Measurements from ENCODE around the gene MFN2.
"Not testable (repeated sequence)": the region's sequence is repeated elsewhere in the genome, so short reads cannot be mapped to it uniquely, and the experiment has no call there.

MFN2 gene

DNA sequence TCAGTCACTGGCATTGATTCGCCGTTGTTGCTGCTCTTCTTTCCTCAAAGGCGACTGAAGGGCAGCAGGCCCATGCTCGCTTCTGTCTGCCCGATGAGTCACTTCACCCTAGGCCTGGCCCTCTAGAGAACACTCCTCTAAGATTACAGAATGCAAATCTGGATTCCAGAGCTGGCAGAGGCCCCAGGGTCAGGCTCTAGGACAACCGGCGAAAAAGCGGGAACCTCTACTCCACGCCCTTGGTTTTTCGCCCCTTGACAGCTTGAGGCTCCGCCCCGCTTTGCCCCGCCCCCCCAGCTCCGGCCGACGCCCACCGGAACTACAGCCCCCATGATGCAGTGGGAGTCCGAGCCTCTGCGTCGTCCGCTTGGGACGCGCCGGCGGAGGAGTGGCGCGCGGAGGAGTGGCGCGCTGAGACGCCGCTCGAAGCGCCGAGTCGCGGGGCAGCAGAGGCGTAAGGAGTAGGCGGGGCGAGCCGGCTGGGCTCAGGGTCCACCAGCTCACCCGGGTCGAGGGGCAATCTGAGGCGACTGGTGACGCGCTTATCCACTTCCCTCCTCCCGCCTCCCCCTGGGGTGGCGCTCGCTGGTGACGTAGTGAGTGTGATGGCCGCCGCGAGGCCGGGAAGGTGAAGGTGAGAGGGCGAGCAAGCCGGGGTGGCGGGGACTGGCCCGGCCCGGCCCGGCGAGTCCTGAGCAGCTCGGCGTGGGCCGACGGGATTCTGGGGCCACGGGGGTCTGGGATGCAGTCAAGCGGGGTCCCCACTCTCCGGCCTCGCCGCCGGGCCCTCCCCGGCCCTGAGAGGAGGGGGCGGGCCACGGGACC lies at the start of gene MFN2:
Gene MFN2, plus strand, starts transcription at position 594 of the 825 bp plus-strand sequence. CDS start 8,725 bp downstream, outside the sequence.
- peak within 1 kb of the TSS; percentile 98 for H3K27ac Mint-ChIP-seq
- peaks cover 35% of the 10 kb centered on the region for H3K4me1 Mint-ChIP-seq (ENCODE audit: low read depth)
- no peaks in the 10 kb centered on the region for H3K27me3 Mint-ChIP-seq (ENCODE audit: low read depth)
- H3K4me3 Mint-ChIP-seq = peak within 1 kb of the TSS; percentile 98
- no peaks in the 10 kb centered on the region for H3K9me3 Mint-ChIP-seq
- H3K36me3 Mint-ChIP-seq (ENCODE audit: low read depth) = peaks cover 23% of the 10 kb centered on the region

DNA sequence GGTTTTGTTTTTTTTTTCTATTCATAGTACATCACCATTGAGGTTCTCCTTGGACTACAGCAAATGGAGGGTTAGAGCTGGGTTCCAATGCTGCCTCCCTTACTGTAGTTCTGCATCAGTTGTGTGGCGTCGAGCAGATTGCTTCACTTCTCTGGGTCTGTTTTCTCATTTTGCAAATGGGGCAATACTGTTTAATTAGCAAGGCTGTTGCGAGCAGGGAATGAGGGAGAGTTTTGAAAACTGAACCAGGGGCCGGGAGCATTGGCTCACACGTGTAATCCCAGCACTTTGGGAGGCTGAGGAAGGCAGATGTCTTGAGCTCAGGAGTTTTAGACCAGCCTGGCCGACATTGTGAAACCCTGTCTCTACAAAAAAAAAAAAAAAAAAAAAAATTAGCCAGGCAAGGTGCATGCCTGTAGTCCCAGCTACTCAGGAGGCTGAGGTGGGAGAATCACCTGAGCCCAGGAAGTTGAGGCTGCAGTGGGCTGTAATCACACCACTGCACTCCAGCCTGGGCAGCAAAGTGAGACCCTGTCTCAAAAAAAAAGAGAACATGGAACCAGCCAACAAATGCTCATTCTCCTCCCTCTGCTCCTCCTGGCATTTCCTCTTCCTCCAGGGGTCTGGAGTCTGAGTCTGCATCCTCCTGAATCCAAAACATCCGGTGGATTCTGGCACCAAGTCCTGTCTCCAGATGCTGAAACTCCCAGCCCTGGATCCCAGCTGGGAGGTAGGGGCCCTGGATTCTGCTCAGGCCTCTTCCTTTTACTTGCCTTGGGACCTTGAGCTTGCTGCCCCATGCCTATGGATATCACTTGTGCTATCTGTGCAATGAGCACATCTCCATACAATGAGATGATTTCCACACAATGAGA lies 49.4 kb upstream of the MFN2 start:
- Mint-ChIP-seq H3K4me3 (no peak overlapping the region), H3K4me1 (ENCODE audit: low read depth) (peaks cover 7% of the 10 kb centered on the region), H3K27ac (no peak overlapping the region), H3K36me3 (ENCODE audit: low read depth) (no peaks in the 10 kb centered on the region), H3K27me3 (ENCODE audit: low read depth) (no peaks in the 10 kb centered on the region), H3K9me3 (no peaks in the 10 kb centered on the region)

DNA sequence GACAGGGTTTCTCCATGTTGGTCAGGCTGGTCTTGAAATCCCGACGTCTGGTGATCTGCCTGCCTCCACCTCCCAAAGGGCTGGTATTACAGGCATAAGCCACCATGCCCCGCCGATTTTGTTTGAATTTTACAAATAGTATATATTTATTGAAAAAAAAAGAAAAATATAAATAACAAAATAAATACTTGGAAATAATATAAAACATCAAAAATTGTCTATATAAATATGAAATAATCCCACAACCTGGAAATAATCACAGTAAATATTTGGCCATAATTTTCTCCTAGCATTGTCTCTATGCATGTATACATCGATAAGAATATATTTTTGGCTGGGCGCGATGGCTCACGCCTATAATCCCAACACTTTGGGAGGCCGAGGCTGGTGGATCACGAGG lies 48.4 kb upstream of the MFN2 start:
- no peaks in the 10 kb centered on the region for H3K36me3 Mint-ChIP-seq (ENCODE audit: low read depth)
- no peak overlapping the region for H3K4me3 Mint-ChIP-seq
- H3K4me1 Mint-ChIP-seq (ENCODE audit: low read depth) = peaks cover 4% of the 10 kb centered on the region
- H3K27ac Mint-ChIP-seq = no peak overlapping the region
- H3K9me3 Mint-ChIP-seq = no peaks in the 10 kb centered on the region
- H3K27me3 Mint-ChIP-seq (ENCODE audit: low read depth) = no peaks in the 10 kb centered on the region

DNA sequence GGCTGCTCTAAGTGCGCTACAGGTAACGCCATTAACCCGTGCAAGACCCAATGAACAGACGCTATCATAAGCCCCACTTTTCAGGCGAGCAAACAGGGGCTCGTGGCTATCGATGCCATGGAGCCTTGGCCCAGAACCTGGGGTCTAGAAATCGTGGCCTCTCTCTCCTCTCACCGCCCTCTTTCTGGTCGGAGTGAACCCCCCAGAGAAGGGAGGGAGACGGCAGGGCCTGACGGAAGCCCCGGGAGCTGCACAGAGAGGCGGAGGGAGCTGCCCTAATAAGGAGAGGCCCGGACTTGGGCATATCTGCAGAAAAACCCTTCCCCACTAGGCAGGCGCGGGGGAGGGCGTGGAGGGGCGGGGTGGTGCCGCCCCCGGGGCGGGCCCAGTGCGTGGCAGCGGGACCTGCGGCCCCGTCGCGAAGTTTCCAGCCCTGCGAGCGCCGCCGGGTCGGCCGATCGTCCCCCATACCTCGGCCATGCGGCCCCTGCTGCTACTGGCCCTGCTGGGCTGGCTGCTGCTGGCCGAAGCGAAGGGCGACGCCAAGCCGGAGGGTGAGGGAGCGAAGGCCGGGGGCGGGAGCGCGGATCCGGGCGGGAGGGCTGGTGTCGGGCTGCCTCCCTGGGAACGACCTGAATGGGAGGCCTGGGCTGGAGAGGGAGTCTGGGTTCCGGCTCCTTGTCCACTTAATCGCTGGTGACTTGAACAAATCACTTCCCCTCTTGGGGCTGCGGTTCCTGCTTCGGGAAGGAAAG lies 45.8 kb upstream of the MFN2 start, which contains the start of gene PLOD1:
Gene PLOD1, plus strand, starts transcription at position 416 of the 755 bp plus-strand sequence. Its CDS starts 63 bp downstream, at position 479.
- peaks cover 1% of the 10 kb centered on the region for H3K36me3 Mint-ChIP-seq (ENCODE audit: low read depth)
- H3K9me3 Mint-ChIP-seq = no peaks in the 10 kb centered on the region

DNA sequence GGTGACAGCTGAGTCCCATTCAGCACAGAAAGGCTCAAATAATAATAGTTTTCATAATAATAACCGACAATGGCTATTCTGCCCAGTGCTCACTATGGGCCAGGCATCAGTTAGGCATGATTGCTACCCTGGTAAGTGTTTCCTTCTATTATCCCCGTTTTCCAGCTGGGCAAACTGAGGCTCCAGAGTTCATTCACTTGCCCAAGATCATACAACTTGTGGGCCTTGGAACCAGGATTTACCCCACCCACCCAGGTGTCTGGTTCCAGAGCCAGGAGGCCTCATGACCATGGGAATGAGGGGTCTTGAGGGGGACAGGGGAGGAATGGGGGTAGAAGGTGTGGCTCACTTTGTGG lies 45.2 kb upstream of the MFN2 start:
- Mint-ChIP-seq H3K27me3 (ENCODE audit: low read depth) (no peaks in the 10 kb centered on the region), H3K36me3 (ENCODE audit: low read depth) (peaks cover 1% of the 10 kb centered on the region), H3K4me1 (ENCODE audit: low read depth) (peaks cover 4% of the 10 kb centered on the region), H3K27ac (peak overlapping the region; percentile 36), H3K4me3 (peak overlapping the region; percentile 76), H3K9me3 (no peaks in the 10 kb centered on the region)

More for the DNA sequence above, 45.8 kb upstream of the MFN2 start, which contains the start of gene PLOD1:
- Mint-ChIP-seq H3K27me3 (ENCODE audit: low read depth) (no peaks in the 10 kb centered on the region), H3K27ac (peak within 1 kb of the TSS; percentile 68), H3K4me3 (peak within 1 kb of the TSS; percentile 76), H3K4me1 (ENCODE audit: low read depth) (peaks cover 4% of the 10 kb centered on the region)

DNA sequence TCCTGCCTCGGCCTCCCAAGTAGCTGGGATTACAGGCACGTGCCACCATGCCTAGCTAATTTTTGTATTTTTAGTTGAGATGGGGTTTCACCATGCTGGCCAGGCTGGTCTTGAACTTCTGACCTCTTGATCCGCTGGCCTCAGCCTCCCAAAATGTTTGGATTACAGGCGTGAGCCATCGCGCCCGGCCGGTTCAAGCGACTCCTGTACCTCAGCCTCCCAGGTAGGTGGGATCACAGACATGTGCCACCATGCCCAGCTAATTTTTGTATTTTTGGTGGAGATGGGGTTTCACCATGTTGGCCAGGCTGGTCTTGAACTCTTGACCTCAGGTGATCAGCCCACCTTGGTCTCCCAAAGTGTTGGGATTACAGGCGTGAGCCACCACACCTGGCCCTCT lies 44.5 kb upstream of the MFN2 start:
- not testable (repeated sequence) for H3K9me3 Mint-ChIP-seq; H3K4me3 Mint-ChIP-seq; H3K27ac Mint-ChIP-seq; H3K36me3 Mint-ChIP-seq (ENCODE audit: low read depth); H3K27me3 Mint-ChIP-seq (ENCODE audit: low read depth); H3K4me1 Mint-ChIP-seq (ENCODE audit: low read depth)

DNA sequence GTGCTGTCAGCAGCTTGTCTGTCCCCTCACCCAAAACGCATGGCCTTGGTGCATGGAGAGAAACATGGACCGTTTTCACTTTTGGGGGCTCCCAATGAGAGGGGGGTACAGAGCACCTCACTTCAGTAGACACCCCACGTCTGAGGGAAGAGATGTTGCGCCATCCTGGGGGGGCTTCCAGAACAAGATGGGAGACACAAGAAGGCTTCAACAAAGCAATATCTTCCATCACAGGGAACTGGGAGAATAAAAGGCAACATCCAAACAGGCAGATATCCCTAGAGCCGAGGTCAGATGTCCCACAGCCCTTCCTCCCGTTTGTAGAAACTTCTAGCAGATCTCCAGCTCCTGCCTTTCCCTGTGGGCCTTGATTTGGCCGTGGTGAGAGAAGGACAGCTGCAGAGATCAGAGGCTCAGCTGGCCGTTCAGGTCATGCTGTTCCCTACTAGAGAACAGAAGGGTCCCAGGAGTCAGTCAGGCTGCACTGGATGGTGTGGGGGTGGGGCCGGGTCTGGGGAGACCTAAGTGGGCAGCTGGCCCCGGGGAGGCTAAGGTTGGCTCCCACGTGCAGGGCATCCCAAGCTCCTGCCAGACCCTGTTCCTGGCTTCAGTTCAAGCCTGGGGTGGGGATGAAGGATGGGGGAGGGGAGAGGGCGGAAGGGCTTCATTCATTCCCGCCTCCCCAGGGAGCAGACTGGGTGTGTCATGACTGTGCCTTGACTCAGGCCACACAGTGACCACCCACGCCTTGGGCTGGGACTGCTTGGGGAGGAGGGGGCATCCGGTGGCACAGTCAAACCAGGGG lies 41.3 kb upstream of the MFN2 start:
- no peaks in the 10 kb centered on the region for H3K27me3 Mint-ChIP-seq (ENCODE audit: low read depth)
- H3K4me1 Mint-ChIP-seq (ENCODE audit: low read depth) = peaks cover 6% of the 10 kb centered on the region
- peaks cover 1% of the 10 kb centered on the region for H3K36me3 Mint-ChIP-seq (ENCODE audit: low read depth)
- H3K4me3 Mint-ChIP-seq = no peak overlapping the region
- H3K9me3 Mint-ChIP-seq = no peaks in the 10 kb centered on the region
- H3K27ac Mint-ChIP-seq = no peak overlapping the region

DNA sequence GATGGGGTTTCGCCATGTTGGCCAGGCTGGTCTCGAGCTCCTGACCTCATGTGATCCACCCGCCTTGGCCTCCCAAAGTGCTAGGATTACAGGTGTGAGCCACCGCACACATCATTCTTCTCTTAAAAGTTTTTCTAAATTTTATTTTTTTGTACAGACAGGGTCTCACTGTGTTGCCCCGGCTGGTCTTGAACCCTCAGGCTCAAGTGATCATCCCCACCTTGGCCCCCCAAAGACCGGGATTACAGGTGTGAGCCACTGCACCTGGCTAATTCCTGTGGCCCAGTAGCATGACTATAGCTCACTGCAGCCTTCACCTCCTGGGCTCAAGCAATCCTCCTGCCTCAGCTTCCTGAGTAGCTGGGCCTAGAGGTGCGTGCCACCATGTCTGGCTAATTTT lies 40.5 kb upstream of the MFN2 start:
- H3K36me3 Mint-ChIP-seq (ENCODE audit: low read depth); H3K4me3 Mint-ChIP-seq; H3K4me1 Mint-ChIP-seq (ENCODE audit: low read depth); H3K27ac Mint-ChIP-seq; H3K9me3 Mint-ChIP-seq; H3K27me3 Mint-ChIP-seq (ENCODE audit: low read depth): not testable (repeated sequence)

DNA sequence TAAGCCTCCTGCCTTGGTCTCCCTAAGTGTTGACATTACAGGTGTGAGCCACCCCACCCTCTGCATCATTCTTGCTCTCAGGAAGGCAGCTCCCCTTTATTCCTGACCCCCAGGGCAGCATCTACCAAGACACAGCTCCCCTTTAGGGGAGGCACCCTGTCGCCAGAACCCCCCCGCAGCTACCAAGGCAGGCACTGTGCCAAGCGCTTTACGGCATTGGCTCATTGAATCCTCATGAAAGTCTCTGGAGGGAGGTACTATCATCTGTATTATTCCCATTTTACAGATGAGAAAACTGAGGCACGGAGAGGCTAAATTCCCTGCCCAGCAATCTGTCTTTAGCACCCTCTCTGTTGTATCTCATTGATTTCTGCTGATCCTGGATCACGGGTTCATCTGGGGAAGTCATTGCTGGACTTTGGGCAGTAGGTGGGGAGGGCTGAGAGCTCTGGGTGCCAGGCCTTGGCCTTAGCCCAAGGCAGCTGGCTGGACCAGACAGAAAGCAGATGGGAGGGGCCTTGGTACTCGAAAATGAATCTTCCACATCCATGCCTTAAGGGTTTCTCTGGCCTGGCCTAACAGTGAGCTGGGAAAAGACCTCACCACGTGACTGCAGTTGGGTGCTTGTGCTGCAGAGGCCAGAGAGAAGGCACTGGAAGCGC lies 39.9 kb upstream of the MFN2 start:
- H3K36me3 Mint-ChIP-seq (ENCODE audit: low read depth) = peaks cover 3% of the 10 kb centered on the region
- H3K27ac Mint-ChIP-seq = no peak overlapping the region
- no peak overlapping the region for H3K4me3 Mint-ChIP-seq

DNA sequence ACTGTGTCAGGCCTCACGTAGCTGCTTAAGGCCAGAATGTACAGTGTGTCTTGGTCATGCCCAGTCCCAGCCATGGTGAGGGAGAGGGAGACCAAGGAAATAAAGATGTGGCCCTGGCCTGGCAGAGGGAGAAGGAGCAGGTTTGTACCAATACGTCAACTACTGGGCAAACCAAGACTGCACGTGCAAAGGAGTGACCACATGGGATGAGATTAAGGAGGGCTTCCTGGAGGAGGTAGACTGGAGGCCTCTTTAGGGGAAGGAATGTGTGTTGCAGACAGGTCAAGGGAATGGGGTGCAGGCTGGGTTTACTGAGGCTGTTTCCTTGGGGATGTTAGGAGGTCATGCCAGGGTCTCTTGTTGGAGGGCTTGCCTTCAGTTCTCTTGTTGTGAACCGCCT lies 38.0 kb upstream of the MFN2 start:
- peaks cover 9% of the 10 kb centered on the region for H3K36me3 Mint-ChIP-seq (ENCODE audit: low read depth)
- no peak overlapping the region for H3K4me3 Mint-ChIP-seq
- H3K9me3 Mint-ChIP-seq = peaks cover 6% of the 10 kb centered on the region

More for the DNA sequence above, 39.9 kb upstream of the MFN2 start:
- peaks cover 2% of the 10 kb centered on the region for H3K4me1 Mint-ChIP-seq (ENCODE audit: low read depth)
- no peaks in the 10 kb centered on the region for H3K9me3 Mint-ChIP-seq
- no peaks in the 10 kb centered on the region for H3K27me3 Mint-ChIP-seq (ENCODE audit: low read depth)

DNA sequence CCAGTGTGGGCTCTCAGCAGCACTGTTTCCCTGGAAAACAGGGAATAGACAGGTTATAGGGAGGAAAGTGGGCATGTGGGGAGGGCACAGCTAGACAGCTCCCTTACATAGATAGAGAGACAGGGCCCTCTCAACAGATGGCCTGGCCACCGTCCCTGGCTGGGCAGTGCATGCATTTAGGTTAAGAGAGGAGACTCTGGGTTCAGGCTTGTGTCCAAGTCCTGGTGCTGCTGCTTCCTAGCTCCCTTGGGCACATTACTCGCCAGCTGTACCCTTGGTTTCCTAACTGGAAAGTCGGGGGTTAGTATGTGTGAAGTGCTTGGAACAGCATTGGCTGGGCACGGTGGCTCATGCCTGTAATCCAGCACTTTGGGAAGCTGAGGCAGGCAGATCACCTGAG lies 36.6 kb upstream of the MFN2 start:
- H3K36me3 Mint-ChIP-seq (ENCODE audit: low read depth) = peaks cover 10% of the 10 kb centered on the region
- H3K4me1 Mint-ChIP-seq (ENCODE audit: low read depth) = peaks cover 2% of the 10 kb centered on the region
- peaks cover 6% of the 10 kb centered on the region for H3K9me3 Mint-ChIP-seq
- H3K27me3 Mint-ChIP-seq (ENCODE audit: low read depth) = no peaks in the 10 kb centered on the region
- H3K27ac Mint-ChIP-seq = no peak overlapping the region
- H3K4me3 Mint-ChIP-seq = no peak overlapping the region

More for the DNA sequence above, 38.0 kb upstream of the MFN2 start:
- no peak overlapping the region for H3K27ac Mint-ChIP-seq
- no peaks in the 10 kb centered on the region for H3K27me3 Mint-ChIP-seq (ENCODE audit: low read depth)
- peaks cover 2% of the 10 kb centered on the region for H3K4me1 Mint-ChIP-seq (ENCODE audit: low read depth)

DNA sequence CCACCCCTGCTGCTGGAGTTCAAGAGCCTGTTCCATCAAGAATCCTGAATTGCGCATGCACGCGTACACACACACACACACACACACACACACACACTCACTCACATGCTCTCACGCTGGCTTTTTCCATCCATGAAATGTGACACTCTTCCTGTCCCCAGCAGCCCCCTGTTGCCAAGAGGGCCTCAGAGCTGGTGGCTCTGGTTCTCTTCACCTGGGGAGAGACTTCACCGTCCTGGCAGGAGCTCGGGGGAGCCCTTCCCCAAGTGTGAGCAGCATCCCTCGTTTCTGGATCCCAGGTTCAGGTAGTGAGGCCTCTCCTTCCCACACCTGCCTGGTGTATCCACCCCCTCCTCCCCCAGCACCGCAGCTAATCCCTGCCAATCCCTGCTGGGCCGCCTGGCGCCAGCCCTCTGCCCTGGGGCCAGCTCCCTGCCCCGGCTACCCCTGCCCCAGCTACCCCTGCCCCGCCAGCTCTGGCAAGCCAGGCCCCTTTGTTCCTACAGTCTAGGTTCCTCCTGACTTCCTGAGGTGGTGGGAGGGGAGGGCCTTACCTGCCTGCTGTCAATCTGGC lies 35.8 kb upstream of the MFN2 start:
- no peaks in the 10 kb centered on the region for H3K27me3 Mint-ChIP-seq (ENCODE audit: low read depth)
- no peak overlapping the region for H3K27ac Mint-ChIP-seq
- H3K4me1 Mint-ChIP-seq (ENCODE audit: low read depth) = peaks cover 2% of the 10 kb centered on the region
- peaks cover 9% of the 10 kb centered on the region for H3K36me3 Mint-ChIP-seq (ENCODE audit: low read depth)
- H3K9me3 Mint-ChIP-seq = peaks cover 6% of the 10 kb centered on the region
- H3K4me3 Mint-ChIP-seq = no peak overlapping the region

DNA sequence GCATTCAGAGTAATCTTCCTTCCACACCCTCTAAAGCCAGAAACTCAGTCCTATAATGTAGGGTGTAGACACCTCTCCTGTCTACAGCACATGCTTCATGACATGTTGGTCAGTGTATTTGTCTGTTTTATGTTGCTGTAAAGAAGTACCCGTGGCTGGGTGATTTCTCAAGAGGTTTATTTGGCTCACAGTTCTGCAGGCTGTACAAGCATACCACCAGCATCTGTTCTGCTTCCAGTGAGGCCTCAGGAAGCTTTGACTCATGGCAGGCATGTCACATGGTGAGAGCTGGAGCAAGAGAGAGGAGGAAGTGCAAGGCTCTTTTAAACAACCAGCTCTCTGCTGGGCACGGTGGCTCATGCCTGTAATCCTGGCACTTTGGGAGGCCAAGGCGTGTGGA lies 33.6 kb upstream of the MFN2 start:
- Mint-ChIP-seq H3K4me3 (no peak overlapping the region), H3K27ac (no peak overlapping the region), H3K9me3 (peaks cover 6% of the 10 kb centered on the region), H3K27me3 (ENCODE audit: low read depth) (no peaks in the 10 kb centered on the region), H3K36me3 (ENCODE audit: low read depth) (peaks cover 17% of the 10 kb centered on the region), H3K4me1 (ENCODE audit: low read depth) (peaks cover 2% of the 10 kb centered on the region)

Measured in T-helper 1 cell treated with Interleukin-12 subunit alpha and Interleukin-12 subunit beta and Interleukin-4 antibody, amounts not matched to agents 30 μg/mL and 1 μg/mL, for 36 hours (primary cell).